Gastrocnemius medialis (tissue), 4 donors: ENCODE measurements around the gene SAMD10.

Experiments used
- CTCF ChIP-seq, 5 experiments: fragments of 450-650 bp in 3 of 5; fragments of 200-600 bp in 2 of 5; sonication (generic) in 2 of 5; IDR thresholded peaks in 4 of 5; conservative IDR thresholded peaks in 1 of 5; 1 replicate in 4 of 5; 2 replicates in 1 of 5; pipeline ENCODE4 v1.5.1; 2016 to 2019; ENCODE audit warnings: antibody characterized with exemption in 5 of 5, mild to moderate bottlenecking in 3 of 5, moderate library complexity in 3 of 5
- POLR2A ChIP-seq, 2 donors: fragments of 450-650 bp; IDR thresholded peaks; one replicate each; pipeline ENCODE4 v1.6.1; 2017; ENCODE audit warnings: antibody characterized with exemption in 2 of 2, mild to moderate bottlenecking in 2 of 2, moderate library complexity in 2 of 2

GRCh38 chr20:63958964-63959698 lies 20.3 kb downstream of the SAMD10 start:
- no peak for TF ChIP-seq CTCF (IDR thresholded peaks at IDR 0.05 in 4 of 5, conservative IDR thresholded peaks at IDR 0.05 in 1 of 5)
- no peak for TF ChIP-seq POLR2A (IDR thresholded peaks at IDR 0.05)
